ENCODE results near the gene NEK11.

- no peak for TF ChIP-seq POLR2AphosphoS5 (IDR thresholded peaks at IDR 0.05)
- no peak for TF ChIP-seq CTCF (IDR thresholded peaks at IDR 0.05 in 8 of 11, conservative IDR thresholded peaks at IDR 0.05 in 3 of 11)
Measured at GRCh38 chr3:131323014-131323413, 296.3 kb downstream of the NEK11 start.
